ENCODE results near the gene IL4I1.

IL4I1 gene

GRCh38 chr19:49904136-49904535, 7.4 kb upstream of the IL4I1 start:
- FAIRE-seq, result no peak

GRCh38 chr19:49895566-49896297, 955 bp downstream of the IL4I1 start:
- DNase-seq (ENCODE audit: extremely low spot score, insufficient read length, low read depth) (no peak), FAIRE-seq (peak; percentile 73)

More at GRCh38 chr19:49904136-49904535, 7.4 kb upstream of the IL4I1 start:
- DNase-seq (ENCODE audit: extremely low spot score, insufficient read length, low read depth), result no peak

DNA sequence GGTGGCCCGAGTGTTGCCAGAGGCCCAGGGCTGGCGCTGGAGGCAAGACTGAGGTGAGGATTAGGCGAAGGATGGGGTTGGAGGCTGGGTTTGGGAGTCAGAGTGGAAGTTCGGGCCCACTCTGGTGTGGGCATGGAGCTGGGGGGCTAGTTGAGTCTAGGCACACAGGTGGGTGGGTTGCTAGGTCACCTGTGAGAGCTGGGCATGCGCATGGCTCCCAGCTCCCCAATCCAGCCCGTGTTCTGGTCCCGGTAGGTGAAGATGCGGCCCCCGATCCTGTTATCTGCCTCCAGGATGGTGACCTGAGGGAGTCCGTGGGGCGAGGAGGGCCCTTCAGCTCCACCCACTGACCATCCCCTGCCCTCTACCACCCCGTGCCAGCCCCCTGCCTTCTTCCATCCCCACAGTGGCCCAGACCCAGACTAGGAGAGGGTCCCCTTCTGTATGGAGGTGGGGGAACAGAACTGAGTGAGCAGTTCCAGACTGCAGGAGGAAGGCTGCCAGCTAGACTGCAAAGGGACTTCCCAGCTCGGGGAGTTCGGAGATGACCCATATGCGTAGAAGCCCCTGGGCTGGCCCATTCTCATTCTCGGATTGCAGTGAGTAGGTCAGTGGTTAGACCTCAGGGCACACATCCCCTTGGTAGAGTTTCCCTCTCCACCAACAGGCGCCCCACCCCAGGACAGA, 1.7 kb downstream of the IL4I1 start:
- DNase-seq (ENCODE audit: extremely low spot score, insufficient read length, low read depth) (no peak), FAIRE-seq (peak; percentile 89)

GRCh38 chr19:49894011-49894664, 2.5 kb downstream of the IL4I1 start:
- FAIRE-seq (no peak), DNase-seq (ENCODE audit: extremely low spot score, insufficient read length, low read depth) (no peak)

DNA sequence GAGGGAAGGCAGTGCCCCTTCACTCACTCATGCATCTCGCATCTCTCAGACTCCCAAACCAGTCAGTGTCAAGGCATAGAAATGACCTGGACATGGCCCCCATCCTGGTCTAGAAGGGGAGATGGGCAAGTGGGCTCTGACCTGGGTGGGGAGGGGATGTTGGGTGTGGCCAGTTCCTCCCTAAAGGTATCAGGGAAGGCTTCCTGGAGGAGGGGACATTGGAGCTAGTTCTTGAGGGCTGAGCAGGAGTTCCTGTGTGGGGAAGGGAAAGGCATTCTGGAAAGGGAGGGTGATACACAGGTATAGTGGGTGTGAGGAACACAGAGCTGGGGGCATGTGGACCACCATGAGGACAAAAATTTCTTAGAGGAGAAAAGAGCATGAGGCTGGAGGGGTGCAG, 4.0 kb downstream of the IL4I1 start:
- FAIRE-seq (no peak), DNase-seq (ENCODE audit: extremely low spot score, insufficient read length, low read depth) (no peak)

- FAIRE-seq (no peak), DNase-seq (ENCODE audit: extremely low spot score, insufficient read length, low read depth) (no peak)
These were observed 5.3 kb downstream of the IL4I1 start for GRCh38 chr19:49891393-49891792.

DNA sequence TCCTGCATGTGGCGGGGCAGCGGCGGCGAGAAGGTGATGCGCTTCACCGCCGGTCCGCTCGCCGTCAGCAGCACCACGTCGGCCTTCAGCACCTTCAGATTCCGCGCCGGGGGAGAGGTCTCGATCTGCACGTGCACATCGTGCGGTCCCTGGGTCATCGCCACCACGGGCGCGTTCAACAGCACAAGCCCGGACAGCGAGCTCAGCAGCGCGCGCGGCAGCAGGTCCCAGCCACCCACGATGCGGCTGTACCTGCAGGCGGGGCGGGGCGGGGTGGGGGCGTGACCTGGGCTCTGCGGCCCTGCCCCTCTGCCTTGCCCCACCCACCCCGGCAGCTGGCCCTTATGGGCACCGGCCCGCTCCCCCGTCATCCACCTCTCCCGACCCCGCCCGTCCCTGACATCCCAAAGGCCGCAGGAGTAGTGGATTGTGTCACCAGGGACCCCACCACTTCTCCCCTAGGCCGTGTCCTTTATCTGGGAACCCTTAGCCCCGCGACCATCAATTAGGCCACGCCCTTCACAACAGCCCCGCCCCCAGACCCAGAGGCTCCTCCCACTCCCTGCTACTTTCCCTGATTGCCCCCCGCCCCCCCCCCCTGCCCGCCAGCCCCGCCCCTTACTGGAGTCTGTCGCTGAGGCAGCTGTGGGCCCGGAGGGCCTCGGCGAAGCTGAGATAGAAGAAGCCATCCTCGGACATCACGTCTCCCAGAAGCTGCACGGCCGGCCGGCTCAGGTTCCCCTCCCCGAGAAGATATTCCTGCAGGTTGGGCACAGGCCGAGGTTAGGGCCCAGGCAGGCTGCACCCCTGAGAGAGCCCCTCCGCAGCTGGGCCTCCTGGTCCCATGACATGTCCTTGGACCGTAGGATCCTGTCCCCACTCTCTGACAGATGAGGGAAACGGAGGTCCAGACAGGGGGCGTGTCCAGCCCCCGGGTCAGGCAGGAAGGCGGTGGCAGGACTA, 6.1 kb downstream of the IL4I1 start:
- no peak for FAIRE-seq
- no peak for DNase-seq (ENCODE audit: extremely low spot score, insufficient read length, low read depth)

- DNase-seq (ENCODE audit: extremely low spot score, insufficient read length, low read depth) (no peak), FAIRE-seq (peak; percentile 55)
These were observed 6.9 kb downstream of the IL4I1 start for GRCh38 chr19:49889687-49890348.

DNA sequence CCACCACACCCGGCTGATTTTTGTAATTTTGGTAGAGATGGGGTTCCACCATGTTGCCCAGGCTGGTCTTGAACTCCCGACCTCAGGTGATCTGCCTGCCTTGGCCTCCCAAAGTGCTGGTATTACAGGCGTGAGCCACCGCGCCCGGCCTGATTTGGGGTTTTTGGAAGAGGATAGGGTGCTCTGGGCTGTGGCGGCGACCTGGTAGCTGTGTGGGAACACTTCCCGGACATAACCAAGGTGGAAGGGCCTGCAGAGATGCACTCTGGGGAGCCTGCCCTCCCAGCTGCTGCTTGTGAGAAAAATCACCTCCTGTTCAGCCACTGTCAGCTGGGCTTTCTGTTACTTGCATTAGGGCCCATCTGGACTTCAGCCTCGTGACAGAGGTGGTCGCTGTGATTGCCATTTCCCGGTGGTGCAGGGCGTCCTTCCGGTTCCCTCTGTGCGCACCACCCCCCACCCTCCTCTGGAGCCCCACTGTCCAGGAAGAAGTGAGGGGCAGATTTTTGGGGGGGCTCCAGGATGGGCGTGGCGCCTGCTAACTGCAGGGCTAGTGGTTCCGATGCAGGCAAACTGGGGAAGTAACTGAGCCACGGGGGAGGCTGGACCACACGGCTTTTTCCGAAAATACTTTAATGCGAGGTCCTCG, 7.5 kb downstream of the IL4I1 start:
- no peak for FAIRE-seq
- no peak for DNase-seq (ENCODE audit: extremely low spot score, insufficient read length, low read depth)

- no peak for FAIRE-seq
- DNase-seq (ENCODE audit: extremely low spot score, insufficient read length, low read depth), result no peak
These were observed 8.2 kb downstream of the IL4I1 start for GRCh38 chr19:49888510-49888824.

GRCh38 chr19:49887665-49888509, 8.8 kb downstream of the IL4I1 start:
- FAIRE-seq, result no peak
- DNase-seq (ENCODE audit: extremely low spot score, insufficient read length, low read depth), result no peak

DNA sequence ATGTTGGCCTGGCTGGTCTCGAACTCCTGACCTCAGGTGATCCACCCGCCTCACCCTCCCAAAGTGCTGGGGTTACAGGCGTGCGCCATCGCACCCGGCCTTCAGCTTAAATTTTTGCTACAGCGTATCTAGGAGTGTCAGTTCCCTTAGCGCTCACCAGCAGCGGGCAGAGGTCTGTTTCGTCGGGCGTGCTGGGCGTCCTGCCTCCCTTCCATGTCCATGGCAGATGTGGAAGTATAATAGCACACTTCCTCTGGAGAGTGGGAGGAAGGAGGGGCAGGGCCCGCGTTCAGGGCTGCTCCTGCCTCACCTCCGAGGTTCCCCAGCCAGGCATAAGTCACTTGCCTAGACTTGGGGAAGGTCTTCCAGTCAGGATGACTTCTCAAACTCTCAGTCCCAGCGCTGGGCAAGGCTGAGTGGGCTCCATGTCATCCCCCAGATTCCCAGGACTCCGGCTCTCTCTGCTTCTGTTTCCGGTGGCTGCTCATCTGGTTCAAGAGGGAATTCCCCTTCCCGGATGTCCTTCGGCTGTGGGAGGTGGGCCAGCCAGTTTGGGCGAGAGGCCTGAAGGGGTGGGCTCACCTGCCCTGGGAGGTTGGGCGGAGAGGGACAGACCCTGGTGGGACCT, 9.5 kb downstream of the IL4I1 start:
- DNase-seq (ENCODE audit: extremely low spot score, insufficient read length, low read depth) (no peak), FAIRE-seq (no peak)

DNA sequence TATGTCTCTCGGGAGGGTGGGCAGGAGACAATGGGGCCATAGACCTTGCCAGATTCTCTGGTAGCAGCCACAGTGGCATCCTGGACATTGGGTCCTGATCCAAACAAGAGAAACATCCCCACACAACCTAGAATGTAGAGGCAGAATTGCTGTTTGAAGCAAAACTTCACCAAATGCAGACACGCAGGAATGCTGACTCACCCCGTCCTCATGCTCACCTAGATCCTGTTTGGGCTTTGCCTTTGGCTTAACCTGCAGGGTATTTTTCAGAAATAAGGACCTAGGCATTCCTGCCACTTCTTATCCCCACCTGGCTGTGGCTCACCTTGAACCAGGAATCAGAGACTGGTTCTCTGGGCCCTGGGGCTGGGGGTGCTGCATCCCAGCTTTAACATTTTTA, 11.9 kb downstream of the IL4I1 start:
- FAIRE-seq, result no peak
- no peak for DNase-seq (ENCODE audit: extremely low spot score, insufficient read length, low read depth)

GRCh38 chr19:49884109-49884508, 12.6 kb downstream of the IL4I1 start:
- no peak for FAIRE-seq
- DNase-seq (ENCODE audit: extremely low spot score, insufficient read length, low read depth), result no peak

DNA sequence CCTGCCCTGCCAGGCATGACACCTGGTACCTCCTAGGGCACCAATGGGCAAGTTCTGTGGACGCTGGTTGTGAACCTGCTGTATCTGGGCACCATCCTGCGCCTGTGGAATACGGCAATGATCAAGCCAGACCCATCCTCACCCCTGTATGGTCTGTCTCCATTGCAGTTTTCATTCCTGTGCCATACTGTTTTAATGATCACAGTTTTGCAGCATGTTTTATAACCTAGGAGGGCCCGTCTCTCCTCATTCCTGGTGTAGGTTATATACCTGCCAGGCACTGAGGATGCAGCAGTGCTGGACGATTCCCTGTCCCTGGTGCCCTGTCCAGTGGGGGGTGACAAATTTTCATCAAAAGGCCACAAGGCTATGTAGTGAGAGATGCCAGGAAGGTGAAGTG, 13.6 kb downstream of the IL4I1 start:
- FAIRE-seq (no peak), DNase-seq (ENCODE audit: extremely low spot score, insufficient read length, low read depth) (no peak)

DNA sequence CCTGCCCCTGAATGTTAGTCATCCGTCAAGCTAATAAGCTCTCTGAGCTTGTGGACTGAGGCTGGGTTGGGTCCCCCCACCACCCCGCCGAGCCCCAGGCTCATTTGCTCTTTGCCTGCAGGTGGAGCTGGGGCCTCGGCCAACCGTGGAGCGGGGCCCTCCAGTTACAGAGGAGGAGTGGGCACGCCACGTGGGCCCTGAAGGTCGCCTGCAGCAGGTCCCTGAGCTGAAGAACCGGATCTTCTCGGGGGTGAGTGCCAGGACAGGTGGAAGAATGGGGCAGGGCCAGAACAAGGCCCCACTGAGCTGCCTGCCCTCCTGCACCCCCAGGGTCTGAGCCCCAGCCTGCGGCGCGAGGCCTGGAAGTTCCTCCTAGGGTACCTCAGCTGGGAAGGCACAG, 14.0 kb downstream of the IL4I1 start:
- DNase-seq (ENCODE audit: extremely low spot score, insufficient read length, low read depth) (no peak), FAIRE-seq (no peak)

DNA sequence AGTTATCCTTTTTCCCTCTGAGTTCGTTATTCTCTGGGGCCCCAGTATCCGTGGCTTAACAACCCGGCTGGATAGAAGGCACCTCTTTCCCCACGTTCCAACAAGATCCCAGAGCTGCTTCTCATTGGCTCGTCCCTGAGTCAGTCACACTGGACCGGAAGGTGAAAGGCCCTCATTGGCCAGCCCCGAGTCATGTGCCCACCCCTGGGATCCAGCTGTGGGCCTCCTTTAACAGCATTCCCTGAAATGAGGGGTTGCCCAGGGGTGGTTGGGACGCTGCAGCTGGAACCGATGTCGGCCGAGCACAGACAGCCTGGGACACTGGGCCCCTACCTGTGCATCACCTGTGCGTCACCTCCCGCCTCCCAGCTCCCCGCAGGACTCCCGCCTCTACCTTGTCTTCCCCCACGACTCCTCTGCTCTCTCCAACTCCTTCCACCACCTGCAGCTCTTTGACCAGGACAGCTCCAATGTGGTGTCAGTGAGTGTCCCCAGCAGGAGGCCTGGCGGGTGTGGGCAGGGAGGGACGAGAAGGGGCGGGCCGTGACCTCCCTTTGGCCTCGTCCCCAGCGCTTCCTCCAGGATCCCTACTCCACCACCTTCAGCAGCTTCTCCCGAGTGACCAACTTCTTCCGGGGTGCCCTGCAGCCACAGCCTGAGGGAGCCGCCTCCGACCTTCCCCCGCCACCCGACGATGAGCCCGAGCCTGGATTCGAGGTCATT, 14.9 kb downstream of the IL4I1 start:
- FAIRE-seq, result no peak
- no peak for DNase-seq (ENCODE audit: extremely low spot score, insufficient read length, low read depth)

All from GM18507 (cell line).